ENCODE results near the gene RDH13. TPM values are rescaled to one million over a fixed set of nuclear protein-coding genes. Genes with fewer than 3 reads are reported as not detected.
"Not testable (repeated sequence)": the region's sequence is repeated elsewhere in the genome, so short reads cannot be mapped to it uniquely, and the experiment has no call there.

RDH13 gene
- total RNA-seq, 2 experiments from 2014 or later, result 25.9 to 28.6 TPM

DNA sequence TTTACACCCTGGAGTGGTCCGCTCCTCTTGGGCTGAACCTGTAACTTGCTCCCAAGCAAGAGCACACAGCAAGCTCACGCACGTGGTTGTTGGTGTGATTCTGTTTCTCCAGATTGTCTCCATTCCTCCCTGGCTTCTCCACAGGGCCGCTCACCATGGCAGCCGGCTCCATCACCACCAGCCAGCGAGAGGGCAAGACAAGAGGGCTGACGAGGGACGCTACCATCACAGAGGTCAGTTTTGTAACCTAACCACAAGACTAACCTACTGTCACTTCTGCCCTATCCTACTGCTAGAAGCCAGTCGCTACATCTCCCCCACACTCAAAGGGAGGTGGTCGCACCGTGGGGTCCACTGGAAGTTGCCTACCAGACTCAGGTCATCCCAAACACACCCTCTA lies 20.3 kb downstream of the RDH13 start:
- DNase-seq (no peak), ATAC-seq (ENCODE audit: low read depth) (no peak)
- Mint-ChIP-seq H3K27me3 (no peaks in the 10 kb centered on the region), H3K4me1 (peaks cover 29% of the 10 kb centered on the region), H3K4me3 (peak overlapping the region; percentile 87), H3K27ac (peak overlapping the region; percentile 95), H3K9me3 (peaks cover 2% of the 10 kb centered on the region), H3K36me3 (peaks cover 55% of the 10 kb centered on the region)
- POLR2A ChIA-PET, result interaction anchor here (1.3 kb wide), 2 partner anchors 38 to 161 kb away, joined by 8 to 9 read pairs; no protein-coding TSS in a partner anchor

DNA sequence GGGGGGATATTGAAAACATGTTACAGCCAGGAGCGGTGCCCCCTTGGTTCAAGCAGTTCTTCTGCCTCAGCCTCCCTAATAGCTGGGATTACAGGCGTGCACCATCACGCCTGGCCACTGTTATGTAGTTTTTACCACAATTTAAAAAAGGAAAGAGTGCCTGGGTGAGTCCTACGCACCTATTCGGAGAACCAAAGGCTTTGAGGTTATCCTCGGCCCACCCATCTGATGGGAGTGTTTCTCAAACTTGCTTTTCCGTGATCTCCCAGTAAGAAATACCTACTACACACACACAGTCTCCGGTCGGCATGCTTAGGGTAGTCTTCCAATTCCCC lies 20.6 kb downstream of the RDH13 start:
- POLR2A ChIA-PET, result interaction anchor here (0.6 to 1.3 kb wide), 4 partner anchors 37 to 446 kb away, joined by 4 to 9 read pairs (median 6); partner anchors contain the start of gene PPP1R12C
- H3K27me3 Mint-ChIP-seq, result no peaks in the 10 kb centered on the region
- peaks cover 55% of the 10 kb centered on the region for H3K36me3 Mint-ChIP-seq
- H3K27ac Mint-ChIP-seq, result peak overlapping the region; percentile 95
- peak; percentile 59 for ATAC-seq (ENCODE audit: low read depth)
- no peak for DNase-seq
- H3K4me1 Mint-ChIP-seq, result peaks cover 29% of the 10 kb centered on the region
- peaks cover 2% of the 10 kb centered on the region for H3K9me3 Mint-ChIP-seq
- H3K4me3 Mint-ChIP-seq, result peak overlapping the region; percentile 87

DNA sequence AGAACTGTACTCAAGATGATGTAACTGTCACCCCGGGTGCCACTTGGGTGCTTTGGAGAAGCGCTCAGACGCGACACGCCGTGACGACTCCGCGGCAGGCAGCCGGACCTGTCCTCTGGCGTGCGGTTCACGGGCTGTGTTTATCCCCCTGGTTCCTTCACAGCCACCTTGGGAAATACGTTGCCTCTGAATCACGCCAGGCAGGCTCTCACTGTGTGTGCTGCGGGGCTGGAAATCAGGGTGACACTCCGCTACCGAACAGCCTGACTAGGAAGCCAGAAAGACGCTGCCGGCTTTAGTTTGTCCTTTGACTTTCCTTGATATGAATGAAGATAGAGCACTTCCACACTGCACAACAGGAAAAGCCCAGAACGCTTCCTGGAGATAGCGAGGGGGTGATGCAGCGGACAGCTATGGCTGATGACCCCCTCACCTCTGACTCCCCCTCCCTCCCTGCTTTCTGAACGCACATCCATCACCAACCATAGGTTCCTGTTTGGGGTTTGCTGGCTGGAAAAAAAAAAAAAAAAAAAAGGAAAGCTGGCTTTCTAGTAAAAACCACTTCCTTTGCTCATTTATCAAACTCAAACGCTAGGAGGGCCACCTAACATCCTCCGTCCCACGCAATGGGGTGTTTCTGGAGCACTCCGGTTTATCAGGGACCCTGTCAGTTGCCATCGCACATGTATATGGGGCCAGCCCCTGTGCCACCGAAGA lies 21.2 kb downstream of the RDH13 start:
- DNase-seq (peak; percentile 68), ATAC-seq (ENCODE audit: low read depth) (peak; percentile 90)
- H3K4me1 Mint-ChIP-seq, result peaks cover 29% of the 10 kb centered on the region
- peaks cover 2% of the 10 kb centered on the region for H3K9me3 Mint-ChIP-seq
- peak overlapping the region; percentile 95 for H3K27ac Mint-ChIP-seq
- H3K27me3 Mint-ChIP-seq, result no peaks in the 10 kb centered on the region
- POLR2A ChIA-PET, result interaction anchor here (0.6 to 1.3 kb wide), 6 partner anchors 37 to 445 kb away, joined by 4 to 9 read pairs (median 5); partner anchors contain the start of gene PPP1R12C
- H3K36me3 Mint-ChIP-seq, result peaks cover 55% of the 10 kb centered on the region
- H3K4me3 Mint-ChIP-seq, result peak overlapping the region; percentile 87

DNA sequence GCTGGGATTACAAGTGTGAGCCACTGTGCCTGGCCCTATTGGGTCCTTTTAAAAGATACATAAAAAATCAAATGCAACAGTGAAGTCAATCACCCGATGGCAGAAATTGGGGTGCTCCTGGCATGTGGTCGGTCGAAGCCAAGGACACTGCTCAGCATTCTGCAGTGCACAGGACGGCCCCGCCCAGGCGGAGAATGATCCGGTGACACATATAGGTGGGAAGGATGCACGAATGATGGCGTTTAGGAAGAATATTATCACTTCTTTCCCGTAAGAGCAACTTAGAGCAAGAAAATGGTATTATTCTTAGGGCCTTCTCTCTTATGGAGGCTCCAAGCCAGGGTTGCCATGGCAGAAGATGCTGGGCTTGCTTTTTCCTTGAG lies 21.7 kb downstream of the RDH13 start:
- Mint-ChIP-seq H3K9me3 (peaks cover 2% of the 10 kb centered on the region), H3K4me3 (peak overlapping the region; percentile 87), H3K27me3 (no peaks in the 10 kb centered on the region), H3K27ac (peak overlapping the region; percentile 95), H3K4me1 (peaks cover 29% of the 10 kb centered on the region), H3K36me3 (peaks cover 52% of the 10 kb centered on the region)
- DNase-seq (no peak), ATAC-seq (ENCODE audit: low read depth) (no peak)
- POLR2A ChIA-PET, result interaction anchor here (0.7 to 1.3 kb wide), 5 partner anchors 36 to 314 kb away, joined by 4 to 9 read pairs (median 5); partner anchors contain the start of gene PPP1R12C

DNA sequence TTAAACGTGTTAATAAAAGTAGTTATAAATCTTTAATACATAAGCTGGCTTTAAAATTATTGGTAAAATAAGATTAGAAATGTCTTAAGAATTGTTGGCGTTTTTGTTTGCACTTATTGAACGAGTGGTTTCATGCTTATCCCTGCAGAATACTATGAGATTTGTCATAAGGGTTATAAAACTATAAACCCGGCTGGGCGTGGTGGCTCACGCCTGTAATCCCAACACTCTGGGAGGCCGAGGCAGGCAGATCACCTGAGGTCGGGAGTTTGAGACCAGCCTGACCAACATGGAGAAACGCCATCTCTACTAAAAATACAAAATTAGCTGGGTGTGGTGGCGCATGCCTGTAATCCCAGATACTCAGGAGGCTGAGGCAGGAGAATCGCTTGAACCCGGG lies 22.3 kb downstream of the RDH13 start:
- DNase-seq; H3K27ac Mint-ChIP-seq; POLR2A ChIA-PET; H3K4me3 Mint-ChIP-seq; H3K9me3 Mint-ChIP-seq; H3K27me3 Mint-ChIP-seq; ATAC-seq (ENCODE audit: low read depth): not testable (repeated sequence)
- peaks cover 52% of the 10 kb centered on the region for H3K36me3 Mint-ChIP-seq
- H3K4me1 Mint-ChIP-seq, result peaks cover 29% of the 10 kb centered on the region

DNA sequence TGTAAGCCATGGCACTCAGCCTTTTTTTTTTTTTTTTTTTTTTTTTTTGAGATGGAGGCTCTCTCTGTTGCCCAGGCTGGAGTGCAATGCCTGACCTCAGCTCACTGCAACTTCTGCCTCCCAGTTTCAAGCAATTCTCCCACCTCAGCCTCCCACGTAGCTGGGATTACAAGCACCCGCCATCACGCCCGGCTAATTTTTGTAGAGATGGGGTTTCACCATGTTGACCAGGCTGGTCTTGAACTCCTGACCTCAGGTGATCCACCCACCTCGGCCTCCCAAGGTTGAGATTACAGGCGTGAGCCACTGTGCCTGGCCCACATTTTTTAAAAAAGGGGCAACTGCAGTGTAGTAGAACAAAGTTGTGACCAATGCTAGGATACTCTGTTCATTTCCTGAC lies 25.3 kb downstream of the RDH13 start:
- POLR2A ChIA-PET, result interaction anchor here (0.7 kb wide), 1 partner anchor 9 kb away, joined by 6 read pairs; no protein-coding TSS in a partner anchor
- H3K4me3 Mint-ChIP-seq; H3K9me3 Mint-ChIP-seq; ATAC-seq (ENCODE audit: low read depth); H3K27me3 Mint-ChIP-seq; H3K27ac Mint-ChIP-seq; DNase-seq: not testable (repeated sequence)
- Mint-ChIP-seq H3K4me1 (peaks cover 21% of the 10 kb centered on the region), H3K36me3 (peaks cover 47% of the 10 kb centered on the region)

DNA sequence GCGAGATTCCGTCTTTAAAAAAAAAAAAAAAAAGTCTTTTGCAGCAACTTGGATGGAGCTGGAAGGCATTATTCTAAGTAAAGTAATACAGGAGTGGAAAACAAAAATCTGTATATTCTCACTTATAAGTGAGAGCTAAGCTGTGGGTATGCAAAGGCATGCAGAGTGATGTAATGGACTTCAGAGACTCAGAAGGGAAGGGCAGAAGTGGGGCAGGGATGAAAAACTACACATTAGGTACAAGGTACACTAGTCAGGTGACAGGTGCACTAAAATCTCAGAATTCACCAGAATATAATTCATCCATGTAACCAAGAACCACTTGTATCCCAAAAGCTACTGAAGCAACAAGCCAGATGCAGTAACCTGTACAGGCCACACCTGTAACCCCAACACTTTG lies 26.9 kb downstream of the RDH13 start:
- no peaks in the 10 kb centered on the region for H3K27me3 Mint-ChIP-seq
- H3K27ac Mint-ChIP-seq, result no peak overlapping the region
- H3K4me3 Mint-ChIP-seq, result no peak overlapping the region
- peaks cover 38% of the 10 kb centered on the region for H3K36me3 Mint-ChIP-seq
- POLR2A ChIA-PET, result interaction anchor here (0.7 kb wide), 2 partner anchors 79 to 161 kb away, joined by 3 to 4 read pairs; no protein-coding TSS in a partner anchor
- no peak for ATAC-seq (ENCODE audit: low read depth)
- no peak for DNase-seq
- peaks cover 6% of the 10 kb centered on the region for H3K4me1 Mint-ChIP-seq
- H3K9me3 Mint-ChIP-seq, result peaks cover 11% of the 10 kb centered on the region

DNA sequence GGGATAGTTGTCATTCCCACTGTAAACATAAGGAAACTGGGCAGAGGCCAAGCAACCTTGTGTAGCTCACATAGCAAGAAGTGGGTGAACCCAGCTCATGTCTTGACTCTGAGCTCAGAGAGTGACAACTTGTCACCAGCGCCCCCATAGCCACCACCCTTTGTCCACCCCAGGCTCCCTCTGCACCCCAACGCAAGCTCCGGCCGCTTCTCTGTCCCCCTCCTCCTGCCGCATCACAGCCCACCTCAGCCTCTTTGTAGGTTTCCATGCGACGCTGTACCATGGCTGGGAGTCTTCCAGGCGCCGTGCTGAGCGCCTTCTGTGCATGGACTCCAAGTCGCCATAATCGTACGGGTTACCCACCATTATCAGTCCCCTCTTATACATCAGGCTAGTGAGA lies 28.2 kb downstream of the RDH13 start:
- Mint-ChIP-seq H3K27me3 (no peaks in the 10 kb centered on the region), H3K9me3 (peaks cover 10% of the 10 kb centered on the region), H3K4me1 (peaks cover 2% of the 10 kb centered on the region), H3K27ac (no peak overlapping the region), H3K36me3 (peaks cover 32% of the 10 kb centered on the region), H3K4me3 (no peak overlapping the region)
- POLR2A ChIA-PET, result interaction anchor here (0.7 kb wide), 1 partner anchor 167 kb away, joined by 3 read pairs; no protein-coding TSS in a partner anchor
- DNase-seq (no peak), ATAC-seq (ENCODE audit: low read depth) (no peak)

DNA sequence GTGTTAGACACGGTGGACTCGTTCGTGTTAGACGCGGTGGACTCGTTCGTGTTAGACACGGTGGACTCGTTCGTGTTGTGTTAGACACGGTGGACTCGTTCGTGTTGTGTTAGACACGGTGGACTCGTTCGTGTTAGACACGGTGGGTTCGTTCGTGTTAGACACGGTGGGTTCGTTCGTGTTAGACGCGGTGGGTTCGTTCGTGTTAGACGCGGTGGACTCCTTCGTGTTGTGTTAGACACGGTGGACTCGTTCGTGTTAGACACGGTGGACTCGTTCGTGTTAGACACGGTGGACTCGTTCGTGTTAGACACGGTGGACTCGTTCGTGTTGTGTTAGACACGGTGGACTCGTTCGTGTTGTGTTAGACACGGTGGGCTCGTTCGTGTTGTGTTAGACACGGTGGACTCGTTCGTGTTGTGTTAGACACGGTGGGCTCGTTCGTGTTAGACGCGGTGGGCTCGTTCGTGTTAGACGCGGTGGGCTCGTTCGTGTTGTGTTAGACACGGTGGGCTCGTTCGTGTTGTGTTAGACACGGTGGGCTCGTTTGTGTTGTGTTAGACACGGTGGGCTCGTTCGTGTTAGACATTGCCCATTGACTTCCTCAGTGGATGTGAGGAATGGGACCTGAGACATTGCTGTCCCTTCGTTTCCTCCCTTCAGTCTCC lies 29.8 kb downstream of the RDH13 start:
- DNase-seq; H3K27ac Mint-ChIP-seq; ATAC-seq (ENCODE audit: low read depth); H3K4me3 Mint-ChIP-seq; H3K27me3 Mint-ChIP-seq; POLR2A ChIA-PET; H3K4me1 Mint-ChIP-seq: not testable (repeated sequence)
- H3K36me3 Mint-ChIP-seq, result peaks cover 31% of the 10 kb centered on the region
- H3K9me3 Mint-ChIP-seq, result peaks cover 15% of the 10 kb centered on the region

DNA sequence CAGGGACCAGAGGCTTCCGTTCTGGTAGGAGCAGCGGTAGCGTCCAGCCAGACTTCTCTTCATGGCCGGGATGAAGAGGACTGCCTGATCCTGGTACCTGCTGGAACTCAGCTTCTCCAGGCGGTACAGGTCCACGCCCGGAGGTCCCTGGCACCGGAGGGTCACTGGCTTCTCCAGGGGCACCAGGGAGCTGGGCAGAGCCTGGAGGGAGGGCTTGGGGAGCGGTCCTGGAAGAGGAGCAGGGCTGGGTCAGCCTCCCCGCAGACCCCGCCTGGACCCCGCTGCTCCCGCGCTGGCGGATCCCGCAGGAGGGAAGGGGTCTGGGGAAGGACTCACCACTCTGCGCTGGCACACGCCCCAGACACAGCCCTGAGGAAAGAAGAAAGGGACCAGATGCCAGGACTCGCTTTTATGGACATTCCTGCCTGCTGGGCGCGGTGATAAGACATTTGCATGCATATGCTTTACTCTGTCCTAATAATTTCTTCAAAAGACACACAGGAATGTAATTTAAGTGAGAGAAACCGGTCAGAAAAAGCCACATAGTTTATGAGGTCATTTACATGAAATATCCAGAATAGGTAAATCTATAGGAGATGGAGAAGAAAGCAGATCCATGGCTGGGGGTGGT lies 30.7 kb downstream of the RDH13 start:
- POLR2A ChIA-PET, result interaction anchor here (0.6 kb wide), 1 partner anchor 870 kb away, joined by 3 read pairs; no protein-coding TSS in a partner anchor
- no peak overlapping the region for H3K27ac Mint-ChIP-seq
- H3K9me3 Mint-ChIP-seq, result peaks cover 15% of the 10 kb centered on the region
- peaks cover 31% of the 10 kb centered on the region for H3K36me3 Mint-ChIP-seq
- no peak for ATAC-seq (ENCODE audit: low read depth)
- no peak overlapping the region for H3K4me3 Mint-ChIP-seq
- no peak for DNase-seq
- H3K27me3 Mint-ChIP-seq, result no peaks in the 10 kb centered on the region
- no peaks in the 10 kb centered on the region for H3K4me1 Mint-ChIP-seq

DNA sequence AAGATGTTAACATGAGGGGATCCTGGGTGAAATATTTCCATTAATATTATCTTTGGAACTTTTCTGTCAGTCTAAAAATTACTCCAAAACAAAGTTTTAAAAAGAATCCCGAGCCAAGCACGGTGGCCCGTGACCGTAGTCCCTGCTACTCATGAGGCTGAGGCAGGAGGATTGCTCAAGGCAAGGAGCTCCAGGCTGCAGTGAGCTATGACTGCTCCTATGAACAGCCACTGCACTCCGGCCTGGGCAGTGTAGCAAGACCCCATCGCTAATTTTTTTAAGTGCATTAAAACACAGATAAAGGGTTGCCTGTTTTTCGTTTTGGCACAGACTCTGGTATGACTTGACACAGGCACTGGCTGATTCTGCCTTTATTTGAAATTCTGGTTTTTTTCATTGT lies 31.8 kb downstream of the RDH13 start:
- peaks cover 16% of the 10 kb centered on the region for H3K9me3 Mint-ChIP-seq
- DNase-seq (no peak), ATAC-seq (ENCODE audit: low read depth) (no peak)
- no peak overlapping the region for H3K27ac Mint-ChIP-seq
- POLR2A ChIA-PET, result no interaction called here
- no peaks in the 10 kb centered on the region for H3K27me3 Mint-ChIP-seq
- no peak overlapping the region for H3K4me3 Mint-ChIP-seq
- peaks cover 2% of the 10 kb centered on the region for H3K4me1 Mint-ChIP-seq
- peaks cover 32% of the 10 kb centered on the region for H3K36me3 Mint-ChIP-seq

DNA sequence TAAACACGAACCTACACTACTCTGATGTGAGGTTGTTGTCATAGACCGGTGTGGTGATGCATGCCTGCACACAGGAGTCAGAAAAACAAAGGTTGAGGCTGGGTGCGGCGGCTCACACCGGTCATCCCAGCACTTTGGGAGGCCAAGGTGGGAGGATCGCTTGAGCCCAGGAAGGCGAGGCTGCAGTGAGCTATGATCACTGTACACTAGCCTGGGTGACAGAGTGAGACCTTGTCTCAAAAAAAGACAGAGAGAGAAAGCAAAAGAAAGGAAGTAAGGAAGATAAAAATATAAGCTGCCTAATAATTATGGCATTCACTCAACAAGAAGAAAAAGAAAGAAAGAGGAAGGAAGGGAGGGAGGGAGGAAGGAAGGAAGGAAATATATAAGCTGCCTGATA lies 34.2 kb downstream of the RDH13 start:
- DNase-seq (no peak), ATAC-seq (ENCODE audit: low read depth) (no peak)
- H3K27me3 Mint-ChIP-seq, result no peaks in the 10 kb centered on the region
- H3K36me3 Mint-ChIP-seq, result peaks cover 39% of the 10 kb centered on the region
- peaks cover 25% of the 10 kb centered on the region for H3K9me3 Mint-ChIP-seq
- no peak overlapping the region for H3K4me3 Mint-ChIP-seq
- H3K27ac Mint-ChIP-seq, result no peak overlapping the region
- POLR2A ChIA-PET, result interaction anchor here (0.5 kb wide), 1 partner anchor 8 kb away, joined by 6 read pairs; no protein-coding TSS in a partner anchor
- H3K4me1 Mint-ChIP-seq, result peaks cover 4% of the 10 kb centered on the region

All from activated naive CD8-positive, alpha-beta T cell treated with anti-CD3 and anti-CD28 coated beads, Interleukin-2, amount 10 ng/mL, durations not matched to agents 7 days and 5 days (primary cell).